Aorta (tissue), 5 donors: ENCODE measurements around the gene ISM1. TPM values are rescaled to one million over a fixed set of nuclear protein-coding genes. Genes with fewer than 3 reads are reported as not detected.

Source experiments
- ATAC-seq: fragments of 200-7000 bp; cut with Tn5 transposase; one replicate; pipeline ENCODE4 v1.9.1; 2022; ENCODE audit warnings: moderate library complexity; ENCODE audit not compliant: low FRiP score
- DNase-seq, 2 donors: peaks; one replicate each; pipeline ENCODE4 v3.0.0-alpha.2; 2020
- H3K27ac ChIP-seq, 2 donors: one replicate each; pipeline ENCODE4 v1.5.1; 2013; ENCODE audit warnings: low read length in 2 of 2, mild to moderate bottlenecking in 2 of 2, moderate library complexity in 2 of 2, control low read depth in 1 of 2, inconsistent platforms in 1 of 2, low read depth in 1 of 2
- H3K27me3 ChIP-seq, 2 donors: one replicate each; pipeline ENCODE4 v1.6.1; 2013; ENCODE audit warnings: control low read depth in 1 of 2, low read length in 1 of 2, mild to moderate bottlenecking in 1 of 2, moderate library complexity in 1 of 2; ENCODE audit not compliant: insufficient read depth in 2 of 2, control insufficient read depth in 1 of 2
- H3K36me3 ChIP-seq, 2 donors: one replicate each; pipeline ENCODE4 v1.6.1; 2013; ENCODE audit warnings: control low read depth in 1 of 2, low read length in 1 of 2, mild to moderate bottlenecking in 1 of 2; ENCODE audit not compliant: insufficient read depth in 2 of 2, control insufficient read depth in 1 of 2
- H3K4me1 ChIP-seq, 2 donors: one replicate each; pipeline ENCODE4 v1.6.1; 2013; ENCODE audit warnings: low read length in 2 of 2, control low read depth in 1 of 2, mild to moderate bottlenecking in 1 of 2, moderate library complexity in 1 of 2; ENCODE audit not compliant: insufficient read depth in 2 of 2, control insufficient read depth in 1 of 2
- H3K4me3 ChIP-seq, 2 donors: one replicate each; pipeline ENCODE4 v1.5.1; 2013; ENCODE audit warnings: low read length in 2 of 2, control low read depth in 1 of 2, mild to moderate bottlenecking in 1 of 2
- H3K9me3 ChIP-seq: one replicate; pipeline ENCODE4 v1.6.1; 2013; ENCODE audit warnings: mild to moderate bottlenecking, low read length; ENCODE audit not compliant: control insufficient read depth
- WGBS, 2 donors: extraction: QIAGEN DNeasy Blood & Tissue Kit; methylation state at CpG; one replicate each; pipeline ENCODE4 v1.1.7; 2013; 5-methylcytosine and 5-hydroxymethylcytosine counted together
- intact Hi-C, 2 donors: fragments of 100-400 bp; cut with DNase I; formaldehyde crosslinking; loops; one replicate each; pipeline versions ENCODE4 v1.14.2 to v1.15.0; 2022
- polyA plus RNA-seq, 2 donors: library from polyadenylated mRNA; stranded (reverse); fragments of 200-250 nt; gene quantifications; one replicate each; pipeline ENCODE4 v1.2.3, GENCODE V29; 2013
- total RNA-seq, 2 donors: library from RNA; stranded (reverse); fragmentation: NEBNext Ultra II Directional; extraction: Animal tissue kit (Norgen Biotek cat#: 25700); gene quantifications; one replicate each; pipeline ENCODE4 v1.2.1, GENCODE V29; 2021
- donor health status: healthy with polysubstance abuse.
- donor health status: Bipolar disorder and iron deficiency.
- donor health status: DM: no; HTN: no; CAD: no.
- donor health status: DM: no; HTN: no; CAD: no.
- donor health status: DM: yes; HTN: yes; CAD: no.

The ISM1 gene
- total and polyA plus RNA-seq, 4 donors: 2.0 to 94.9 (median 24.2) TPM

DNA sequence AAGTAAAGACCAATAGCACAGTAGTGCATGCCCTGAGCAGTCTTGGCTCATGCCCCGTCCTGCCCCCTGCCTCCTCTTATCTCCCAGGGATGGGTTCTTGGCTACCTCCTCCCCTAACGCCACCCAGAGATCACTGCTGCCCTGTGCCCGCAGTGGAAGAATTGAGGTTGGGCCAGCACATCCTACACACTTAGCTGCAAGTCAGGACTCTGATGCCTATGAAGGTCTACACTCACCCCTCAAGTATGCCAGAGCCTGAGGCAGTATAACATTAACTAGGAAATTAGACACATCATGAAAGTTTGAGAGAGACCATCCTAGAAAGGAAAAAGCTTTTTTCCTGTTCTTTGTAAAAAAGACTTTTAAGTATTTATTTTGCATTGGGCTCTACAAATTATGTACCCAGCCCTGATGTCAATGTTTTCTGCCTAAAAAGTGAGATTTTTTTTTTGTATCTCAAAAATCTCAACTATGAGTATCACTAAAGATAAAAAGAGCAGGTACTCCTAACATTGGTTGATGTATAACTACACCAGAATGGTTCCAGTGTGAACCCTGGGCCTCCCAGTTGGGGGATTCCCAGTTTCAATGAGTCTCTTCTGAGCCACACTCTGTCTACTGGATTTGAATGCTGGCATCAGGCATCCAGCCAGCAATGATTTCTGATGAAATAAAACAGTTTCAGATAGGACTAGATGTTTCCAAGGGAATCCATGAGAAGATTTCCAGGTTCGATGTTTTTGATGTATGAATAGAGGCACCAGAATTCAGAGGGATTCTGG lies 115.4 kb downstream of the ISM1 start:
- H3K4me3 ChIP-seq: no peak overlapping the region
- H3K36me3 ChIP-seq: no peaks in the 10 kb centered on the region
- H3K9me3 ChIP-seq: no peaks in the 10 kb centered on the region
- no peak overlapping the region for H3K27ac ChIP-seq
- intact Hi-C loops: no loop called here
- H3K27me3 ChIP-seq: no peaks in the 10 kb centered on the region
- no peaks in the 10 kb centered on the region for H3K4me1 ChIP-seq
- DNase-seq (no peak), ATAC-seq (no peak)
- WGBS, 2 donors: 91 to 97% methylated on average over 4 of the region's 4 CpGs

DNA sequence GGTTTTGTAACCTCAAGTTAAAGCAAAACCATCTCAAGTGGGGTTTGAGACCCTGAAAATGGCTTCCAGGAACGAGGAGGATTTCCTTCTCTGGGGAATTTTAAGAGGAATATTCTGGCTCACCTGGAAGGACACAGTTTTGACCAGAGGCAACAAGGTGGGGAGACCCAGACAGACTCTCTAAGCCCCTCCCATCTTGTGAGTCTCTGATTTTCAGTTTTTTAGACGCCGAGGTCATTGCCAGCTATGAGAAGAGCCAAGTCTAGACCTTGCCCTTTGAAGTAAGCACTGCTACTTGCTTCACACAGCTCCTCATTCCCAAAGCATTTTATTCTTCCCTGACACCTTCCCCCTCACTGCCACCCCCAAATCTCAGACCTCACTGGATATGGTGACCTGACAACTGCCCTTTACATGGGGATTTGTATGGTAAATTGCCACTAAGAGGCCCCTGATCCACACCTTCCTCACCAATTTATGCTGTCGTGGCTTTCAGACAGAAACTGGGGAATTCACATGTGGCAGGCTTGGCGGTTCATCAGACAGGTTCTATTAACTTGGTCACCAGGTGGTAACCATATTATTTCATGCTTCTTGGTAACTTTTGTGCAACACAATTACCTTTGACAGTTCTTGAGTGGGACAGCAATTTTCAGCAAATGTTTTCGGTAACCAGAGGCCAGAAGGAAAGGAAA lies 116.2 kb downstream of the ISM1 start:
- Histone ChIP-seq H3K36me3 (no peaks in the 10 kb centered on the region), H3K27me3 (no peaks in the 10 kb centered on the region), H3K4me3 (no peak overlapping the region), H3K4me1 (no peaks in the 10 kb centered on the region), H3K27ac (no peak overlapping the region), H3K9me3 (no peaks in the 10 kb centered on the region)
- ATAC-seq (no peak), DNase-seq (no peak)
- 87 to 89% methylated on average over 6 of the region's 6 CpGs for WGBS, 2 donors
- intact Hi-C loops: no loop called here

DNA sequence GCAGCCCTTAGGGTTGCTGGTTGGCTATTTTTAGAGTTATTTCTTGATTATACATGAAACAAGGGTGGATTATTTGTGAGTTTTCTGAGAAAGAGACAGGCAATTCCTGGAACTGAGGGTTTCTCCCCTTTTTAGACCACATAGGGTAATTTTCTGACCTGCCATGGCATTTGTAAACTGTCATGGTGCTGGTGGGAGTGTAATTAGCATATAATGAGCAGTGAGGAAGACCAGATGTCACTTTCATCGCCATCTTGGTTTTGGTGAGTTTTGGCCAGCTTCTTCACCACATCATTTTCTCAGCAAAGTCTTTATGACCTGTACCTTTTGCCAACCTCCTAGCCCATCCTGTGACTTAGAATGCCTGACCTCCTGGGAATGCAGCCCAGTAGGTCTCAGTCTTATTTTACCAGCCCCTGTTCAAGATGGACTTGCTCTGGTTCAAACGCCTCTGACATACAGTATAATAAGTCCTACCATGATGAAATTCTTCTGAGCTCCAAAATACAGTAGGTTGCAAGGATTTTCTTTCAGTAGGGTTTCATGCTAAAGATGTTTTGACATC lies 117.1 kb downstream of the ISM1 start:
- intact Hi-C loops: no loop called here

GRCh38 chr20:13338999-13339411 lies 117.9 kb downstream of the ISM1 start:
- 72 to 73% methylated on average over 3 of the region's 3 CpGs for WGBS, 2 donors
- no peak for DNase-seq
- intact Hi-C loops: no loop called here

More for the DNA sequence above, 117.1 kb downstream of the ISM1 start:
- DNase-seq: no peak
- no peaks in the 10 kb centered on the region for H3K27me3 ChIP-seq
- H3K27ac ChIP-seq: no peak overlapping the region
- 93% methylated on average over 2 of the region's 2 CpGs for WGBS, 2 donors
- ATAC-seq: no peak
- no peaks in the 10 kb centered on the region for H3K9me3 ChIP-seq
- H3K36me3 ChIP-seq: no peaks in the 10 kb centered on the region
- H3K4me1 ChIP-seq: no peaks in the 10 kb centered on the region
- no peak overlapping the region for H3K4me3 ChIP-seq

GRCh38 chr20:13340088-13340487 lies 119.0 kb downstream of the ISM1 start:
- no peaks in the 10 kb centered on the region for H3K27me3 ChIP-seq
- no peaks in the 10 kb centered on the region for H3K36me3 ChIP-seq
- DNase-seq (no peak), ATAC-seq (no peak)
- 63 to 87% methylated on average over 2 of the region's 2 CpGs for WGBS, 2 donors
- H3K27ac ChIP-seq: no peak overlapping the region
- intact Hi-C loops: no loop called here
- H3K4me1 ChIP-seq: no peaks in the 10 kb centered on the region
- no peaks in the 10 kb centered on the region for H3K9me3 ChIP-seq
- H3K4me3 ChIP-seq: no peak overlapping the region

More at GRCh38 chr20:13338999-13339411, 117.9 kb downstream of the ISM1 start:
- H3K36me3 ChIP-seq: no peaks in the 10 kb centered on the region
- H3K27ac ChIP-seq: no peak overlapping the region
- H3K4me3 ChIP-seq: no peak overlapping the region
- no peak for ATAC-seq
- H3K9me3 ChIP-seq: no peaks in the 10 kb centered on the region
- H3K27me3 ChIP-seq: no peaks in the 10 kb centered on the region
- no peaks in the 10 kb centered on the region for H3K4me1 ChIP-seq

DNA sequence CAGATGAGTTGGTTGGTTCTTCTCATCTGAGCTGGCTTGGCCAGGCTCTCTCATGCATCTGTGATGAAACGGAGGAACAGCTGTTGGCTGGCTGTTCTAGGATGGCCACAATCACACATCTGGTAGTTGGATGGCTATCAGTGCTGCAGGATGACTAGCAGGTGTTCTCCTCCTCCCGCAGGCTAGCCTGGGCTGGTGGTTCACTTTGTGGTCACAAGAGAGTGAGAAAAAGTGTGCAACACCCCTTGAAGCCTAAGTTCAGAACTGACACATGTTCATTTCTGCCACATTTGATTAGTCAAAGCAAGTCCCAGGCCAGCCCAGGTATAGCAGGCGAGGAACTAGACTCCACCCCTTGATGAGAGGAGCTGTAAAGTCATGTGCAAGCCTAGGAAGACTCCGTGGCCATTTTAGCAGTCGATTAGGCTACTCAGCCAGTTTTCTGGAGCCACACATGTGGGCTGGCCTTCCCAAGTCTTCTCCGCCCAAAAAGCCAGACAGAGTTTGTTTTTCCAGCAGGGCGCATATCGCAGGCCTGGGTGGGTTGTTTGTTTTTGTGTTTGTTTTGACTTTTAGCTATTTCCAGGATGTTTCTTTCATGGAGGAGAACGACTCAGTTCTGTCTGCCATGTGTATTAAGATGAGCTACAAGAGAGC lies 120.8 kb downstream of the ISM1 start:
- no peaks in the 10 kb centered on the region for H3K36me3 ChIP-seq
- no peak for DNase-seq
- H3K4me1 ChIP-seq: no peaks in the 10 kb centered on the region
- H3K4me3 ChIP-seq: no peak overlapping the region
- intact Hi-C loops: no loop called here
- no peak for ATAC-seq
- 77 to 89% methylated on average over 9 of the region's 9 CpGs for WGBS, 2 donors
- no peaks in the 10 kb centered on the region for H3K27me3 ChIP-seq
- H3K27ac ChIP-seq: no peak overlapping the region
- no peaks in the 10 kb centered on the region for H3K9me3 ChIP-seq

- 83 to 90% methylated on average over 12 of the region's 12 CpGs for WGBS, 2 donors
- no peak for ATAC-seq
- Histone ChIP-seq H3K9me3 (no peaks in the 10 kb centered on the region), H3K27me3 (no peaks in the 10 kb centered on the region), H3K36me3 (no peaks in the 10 kb centered on the region), H3K4me3 (no peak overlapping the region), H3K4me1 (no peaks in the 10 kb centered on the region), H3K27ac (no peak overlapping the region)
- intact Hi-C loops: no loop called here
- DNase-seq: no peak
Measured at GRCh38 chr20:13342469-13343242, 121.6 kb downstream of the ISM1 start.

- 84 to 91% methylated on average over 9 of the region's 9 CpGs for WGBS, 2 donors
- intact Hi-C loops: no loop called here
- H3K27me3 ChIP-seq: no peaks in the 10 kb centered on the region
- no peaks in the 10 kb centered on the region for H3K9me3 ChIP-seq
- no peak overlapping the region for H3K27ac ChIP-seq
- peaks cover 0 to 2% of the 10 kb centered on the region in 2 donors for H3K4me1 ChIP-seq
- no peak overlapping the region for H3K4me3 ChIP-seq
- DNase-seq: no peak
- no peak for ATAC-seq
- no peaks in the 10 kb centered on the region for H3K36me3 ChIP-seq
Measured at GRCh38 chr20:13344671-13345070, 123.6 kb downstream of the ISM1 start.
